Activated naive CD4-positive, alpha-beta T cell treated with anti-CD3 and anti-CD28 coated beads for 36 hours (primary cell): Measurements from ENCODE around the gene OTULINL. TPM values are rescaled to one million over a fixed set of nuclear protein-coding genes. Genes with fewer than 3 reads are reported as not detected.
A peak's percentile ranks its signal among the peaks of the same experiment; 100 is the strongest.

Experiments
- CTCF ChIA-PET: fragments of 350-600 bp; sonication (Branson Sonifier 250); formaldehyde crosslinking; loops from one replicate; lab custom pipeline; 2021; ENCODE audit warnings: antibody characterized with exemption; lab: Charles Lee
- DNase-seq: peaks from one replicate; pipeline ENCODE4 v3.0.0-alpha.2; 2020
- H3K27ac Mint-ChIP-seq: one replicate; pipeline ENCODE4 v1.8.0; 2021; ENCODE audit warnings: mild to moderate bottlenecking, mixed read lengths
- H3K27me3 Mint-ChIP-seq: one replicate; pipeline ENCODE4 v1.8.0; 2021; ENCODE audit warnings: low read depth, mixed read lengths
- H3K36me3 Mint-ChIP-seq: one replicate; pipeline ENCODE4 v1.8.0; 2021; ENCODE audit warnings: low read depth, mixed read lengths
- H3K4me1 Mint-ChIP-seq: one replicate; pipeline ENCODE4 v1.8.0; 2021; ENCODE audit warnings: low read depth, mixed read lengths
- H3K4me3 Mint-ChIP-seq: one replicate; pipeline ENCODE4 v1.8.0; 2021; ENCODE audit warnings: mild to moderate bottlenecking, moderate library complexity, mixed read lengths
- H3K9me3 Mint-ChIP-seq: one replicate; pipeline ENCODE4 v1.8.0; 2021; ENCODE audit warnings: mixed read lengths
- intact Hi-C: fragments of 100-400 bp; cut with micrococcal nuclease; formaldehyde crosslinking; loops from one replicate; pipeline ENCODE4 v1.15.1; 2023
- total RNA-seq, 2 experiments: library from RNA; stranded (reverse); gene quantifications; one replicate each; pipeline ENCODE4 v1.2.3, GENCODE V29; 2021

Gene OTULINL
- total RNA-seq, 2 experiments from 2014 or later = 9.1 to 10.6 TPM

DNA sequence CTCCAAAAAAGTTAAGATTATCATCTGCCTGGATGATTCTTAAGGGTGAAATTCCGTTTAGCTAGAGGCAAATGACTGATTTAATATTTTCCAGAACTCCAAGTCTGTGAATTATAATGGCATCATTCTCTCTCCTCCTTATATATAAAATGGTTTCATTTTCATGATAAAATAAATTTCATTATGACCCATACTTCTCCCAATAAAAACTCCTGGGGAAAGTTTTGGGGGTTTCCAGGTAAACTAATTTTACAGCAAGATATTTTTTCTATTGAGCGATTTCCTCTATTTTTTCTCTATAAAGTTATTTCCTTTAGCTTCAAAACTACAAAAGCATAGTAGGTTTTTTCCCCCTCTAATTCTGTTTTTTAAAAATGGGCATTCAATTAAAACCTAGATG is 75.3 kb downstream of the OTULINL start:
- no peak for DNase-seq
- H3K9me3 Mint-ChIP-seq = peaks cover 1% of the 10 kb centered on the region
- intact Hi-C loops = loop anchor here (2.0 kb wide), 1 partner anchor 76 kb away; the partner anchor contains the start of gene OTULINL
- no peak overlapping the region for H3K4me3 Mint-ChIP-seq
- peak overlapping the region; percentile 69 for H3K27ac Mint-ChIP-seq
- H3K27me3 Mint-ChIP-seq = peaks cover 3% of the 10 kb centered on the region
- peaks cover 54% of the 10 kb centered on the region for H3K4me1 Mint-ChIP-seq
- CTCF ChIA-PET = interaction anchor here (1.0 to 2.1 kb wide), 5 partner anchors 8 to 305 kb away, joined by 3 to 15 read pairs (median 5); no protein-coding TSS in a partner anchor
- H3K36me3 Mint-ChIP-seq = peaks cover 9% of the 10 kb centered on the region

DNA sequence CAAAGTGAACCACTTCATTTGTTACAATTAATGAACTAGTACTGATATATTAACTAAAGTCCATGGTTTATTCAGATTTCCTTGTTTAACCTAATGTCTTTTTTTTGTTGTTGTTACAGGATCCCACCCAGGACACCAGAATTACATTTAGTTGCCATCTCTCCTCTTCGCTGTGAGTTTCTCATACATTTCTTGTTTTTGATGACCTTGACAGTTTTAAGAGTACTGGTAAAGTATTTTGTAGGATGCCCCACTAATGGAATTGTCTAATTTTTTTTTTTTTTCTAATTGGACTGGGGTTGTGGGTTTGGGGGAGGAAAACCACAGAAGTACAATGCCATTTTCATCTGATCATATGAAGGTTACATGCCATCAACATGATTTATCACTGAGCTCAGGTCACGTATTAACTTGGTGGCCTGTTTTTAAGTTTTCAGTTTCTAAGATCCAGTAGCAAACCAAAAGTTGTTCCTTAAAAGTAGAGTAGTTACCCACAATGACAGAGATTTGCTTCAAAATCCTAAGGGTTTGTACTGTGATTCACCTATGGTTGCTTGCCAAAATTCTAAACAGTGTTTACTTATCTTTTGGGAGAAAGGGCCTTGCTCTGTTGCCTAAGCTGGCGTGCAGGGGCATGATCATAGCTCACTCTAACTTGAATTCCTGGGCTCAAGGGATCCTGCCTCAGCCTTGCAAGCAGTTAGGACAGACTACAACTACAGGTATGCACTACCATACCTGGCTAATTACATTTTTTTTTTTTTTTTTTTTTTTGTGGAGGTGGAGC is 78.4 kb downstream of the OTULINL start:
- H3K4me3 Mint-ChIP-seq = no peak overlapping the region
- no peaks in the 10 kb centered on the region for H3K27me3 Mint-ChIP-seq
- intact Hi-C loops = loop anchor here (10.0 kb wide), 1 partner anchor 1965 kb away; no protein-coding TSS in a partner anchor
- CTCF ChIA-PET = interaction anchor here (0.7 kb wide), 1 partner anchor 26 kb away, joined by 3 read pairs; no protein-coding TSS in a partner anchor
- peaks cover 21% of the 10 kb centered on the region for H3K36me3 Mint-ChIP-seq
- no peak overlapping the region for H3K27ac Mint-ChIP-seq
- peaks cover 1% of the 10 kb centered on the region for H3K9me3 Mint-ChIP-seq
- DNase-seq = no peak
- peaks cover 72% of the 10 kb centered on the region for H3K4me1 Mint-ChIP-seq

- peaks cover 65% of the 10 kb centered on the region for H3K4me1 Mint-ChIP-seq
- H3K27me3 Mint-ChIP-seq = no peaks in the 10 kb centered on the region
Measured at GRCh38 chr5:14660833-14661232, 79.2 kb downstream of the OTULINL start.

More at GRCh38 chr5:14660833-14661232, 79.2 kb downstream of the OTULINL start:
- Mint-ChIP-seq H3K4me3 (no peak overlapping the region), H3K27ac (no peak overlapping the region), H3K9me3 (peaks cover 1% of the 10 kb centered on the region), H3K36me3 (peaks cover 24% of the 10 kb centered on the region)
- no peak for DNase-seq
- intact Hi-C loops = loop anchor here (10.0 kb wide), 1 partner anchor 1964 kb away; no protein-coding TSS in a partner anchor
- CTCF ChIA-PET = interaction anchor here (1.9 kb wide), 1 partner anchor 12 kb away, joined by 10 read pairs; no protein-coding TSS in a partner anchor

Other genes with a start within 250 kb of the OTULINL start
- 10 to 100 TPM; 46.4 to 48.0 TPM for gene OTULIN, start 82.9 kb downstream of the OTULINL start, total RNA-seq